ENCODE data around the gene YOD1. TPM values are rescaled to one million over a fixed set of nuclear protein-coding genes. Genes with fewer than 3 reads are reported as not detected.

The YOD1 gene
- total and polyA plus RNA-seq, 10 of the 15 experiments (the other 5 are each of a cell fraction or from before 2014, with no cell fraction given) = 2.1 to 7.9 (median 5.0) TPM

GRCh38 chr1:207000651-207001291, 50.2 kb downstream of the YOD1 start:
- RAD21 ChIA-PET (ENCODE audit: unreplicated experiment) = no interaction called here
- Histone ChIP-seq H2AFZ (ENCODE audit: control insufficient read depth, low read depth, low read length) (no peak overlapping the region), H4K20me1 (ENCODE audit: control insufficient read depth, insufficient read depth) (no peaks in the 10 kb centered on the region), H3K36me3 (ENCODE audit: control insufficient read depth in 2 of 2, insufficient read depth in 2 of 2, low read length in 1 of 2) (no peaks in the 10 kb centered on the region), H3K4me2 (ENCODE audit: control insufficient read depth, insufficient read depth) (no peak overlapping the region), H3K27me3 (replicated peaks in 1 of 2; ENCODE audit: control insufficient read depth in 2 of 2, insufficient read depth in 2 of 2, low read length in 1 of 2) (no peaks in the 10 kb centered on the region), H3K9ac (ENCODE audit: control insufficient read depth, insufficient read depth, low read length) (no peak overlapping the region), H3K4me3 (no peak overlapping the region), H3K4me1 (ENCODE audit: control insufficient read depth, insufficient read depth, low read length) (no peaks in the 10 kb centered on the region), H3K79me2 (ENCODE audit: control insufficient read depth, insufficient read depth, low read length) (no peaks in the 10 kb centered on the region), H3K9me3 (replicated peaks; ENCODE audit: control insufficient read depth, insufficient read depth, low read length) (no peaks in the 10 kb centered on the region), H3K27ac (ENCODE audit: control insufficient read depth, insufficient read depth) (no peak overlapping the region)
- SMC1A ChIA-PET (ENCODE audit: uncharacterized antibody, unreplicated experiment) = interaction anchor here (0.6 kb wide), 1 partner anchor 138 kb away, joined by 3 read pairs; no protein-coding TSS in a partner anchor
- ATAC-seq (no peak), DNase-seq (ENCODE audit: low read depth, low spot score) (no peak), FAIRE-seq (no peak)
- CTCF ChIA-PET = interaction anchor here (1.0 kb wide), 1 partner anchor 20 kb away, joined by 3 read pairs; no protein-coding TSS in a partner anchor
- in situ Hi-C loops (cut with MboI) = no loop called here
- no TSS peak for BruUV-seq (replicated peaks)
- TF ChIP-seq SMC3 (IDR thresholded peaks at IDR 0.05; ENCODE audit: borderline replicate concordance, low read length) = no peak
- TF ChIP-seq BCL3 (IDR thresholded peaks at IDR 0.05; ENCODE audit: borderline replicate concordance, insufficient read depth, low read depth, low read length, poor library complexity, severe bottlenecking) = peak; percentile 45
- intact Hi-C loops (cut with micrococcal nuclease; ENCODE audit: unreplicated experiment) = loop anchor here (5.0 kb wide), 1 partner anchor 77 kb away; no protein-coding TSS in a partner anchor
- WGBS (ENCODE audit: insufficient coverage, insufficient replicate concordance, low lambda C conversion rate, missing lambda C conversion rate) = 52% methylated on average over 5 of the region's 5 CpGs
- POLR2A ChIA-PET = no interaction called here

DNA sequence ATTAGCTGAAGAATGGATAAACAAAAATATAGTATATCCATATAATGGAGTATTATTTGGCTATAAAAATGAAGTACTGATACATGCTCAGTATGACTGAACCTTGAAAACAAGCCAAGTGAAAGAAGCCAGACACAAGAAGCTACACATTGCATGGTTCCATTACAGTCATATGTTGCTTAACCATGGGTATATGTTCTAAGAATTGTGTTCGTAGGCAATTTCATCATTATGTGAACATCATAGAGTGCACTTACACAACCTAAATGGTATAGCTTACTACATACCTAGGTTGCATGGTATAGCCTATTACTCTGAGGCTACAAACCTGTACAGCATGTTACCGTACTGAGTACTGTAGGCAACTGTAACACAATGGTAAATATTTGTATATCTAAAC, 52.2 kb downstream of the YOD1 start:
- H3K4me2 ChIP-seq (ENCODE audit: control insufficient read depth, insufficient read depth) = no peak overlapping the region
- ChIA-PET CTCF (interaction anchor here (1.2 kb wide), 1 partner anchor 86 kb away, joined by 3 read pairs; no protein-coding TSS in a partner anchor), RAD21 (ENCODE audit: unreplicated experiment) (interaction anchor here (1.1 kb wide), 1 partner anchor 49 kb away, joined by 3 read pairs; no protein-coding TSS in a partner anchor), SMC1A (ENCODE audit: uncharacterized antibody, unreplicated experiment) (no interaction called here), POLR2A (interaction anchor here (0.6 kb wide), 1 partner anchor 13 kb away, joined by 3 read pairs; no protein-coding TSS in a partner anchor)
- no peak for FAIRE-seq
- ATAC-seq = no peak
- H3K9ac ChIP-seq (ENCODE audit: control insufficient read depth, insufficient read depth, low read length) = no peak overlapping the region
- no peaks in the 10 kb centered on the region for H3K36me3 ChIP-seq (ENCODE audit: control insufficient read depth in 2 of 2, insufficient read depth in 2 of 2, low read length in 1 of 2)
- TF ChIP-seq JUND (IDR thresholded peaks at IDR 0.05; ENCODE audit: low read depth, low read length) (no peak), SRF (IDR thresholded peaks at IDR 0.05; ENCODE audit: low read depth in 2 of 2, low read length in 2 of 2) (no peak), SIX5 (IDR thresholded peaks at IDR 0.05; ENCODE audit: low read depth, low read length, severe bottlenecking) (no peak)
- TF ChIP-seq, protein P1, sequence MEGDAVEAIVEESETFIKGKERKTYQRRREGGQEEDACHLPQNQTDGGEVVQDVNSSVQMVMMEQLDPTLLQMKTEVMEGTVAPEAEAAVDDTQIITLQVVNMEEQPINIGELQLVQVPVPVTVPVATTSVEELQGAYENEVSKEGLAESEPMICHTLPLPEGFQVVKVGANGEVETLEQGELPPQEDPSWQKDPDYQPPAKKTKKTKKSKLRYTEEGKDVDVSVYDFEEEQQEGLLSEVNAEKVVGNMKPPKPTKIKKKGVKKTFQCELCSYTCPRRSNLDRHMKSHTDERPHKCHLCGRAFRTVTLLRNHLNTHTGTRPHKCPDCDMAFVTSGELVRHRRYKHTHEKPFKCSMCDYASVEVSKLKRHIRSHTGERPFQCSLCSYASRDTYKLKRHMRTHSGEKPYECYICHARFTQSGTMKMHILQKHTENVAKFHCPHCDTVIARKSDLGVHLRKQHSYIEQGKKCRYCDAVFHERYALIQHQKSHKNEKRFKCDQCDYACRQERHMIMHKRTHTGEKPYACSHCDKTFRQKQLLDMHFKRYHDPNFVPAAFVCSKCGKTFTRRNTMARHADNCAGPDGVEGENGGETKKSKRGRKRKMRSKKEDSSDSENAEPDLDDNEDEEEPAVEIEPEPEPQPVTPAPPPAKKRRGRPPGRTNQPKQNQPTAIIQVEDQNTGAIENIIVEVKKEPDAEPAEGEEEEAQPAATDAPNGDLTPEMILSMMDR (IDR thresholded peaks at IDR 0.05 in 2 of 3, conservative IDR thresholded peaks at IDR 0.05 in 1 of 3; ENCODE audit: control insufficient read depth in 2 of 3, extremely low read depth in 1 of 3, insufficient read depth in 1 of 3, low read depth in 3 of 3, low read length in 3 of 3) = no peak
- in situ Hi-C loops (cut with MboI) = no loop called here
- no peak for DNase-seq (ENCODE audit: low read depth, low spot score)
- no peaks in the 10 kb centered on the region for H3K9me3 ChIP-seq (replicated peaks; ENCODE audit: control insufficient read depth, insufficient read depth, low read length)
- H3K4me3 ChIP-seq = no peak overlapping the region
- intact Hi-C loops (cut with micrococcal nuclease; ENCODE audit: unreplicated experiment) = no loop called here
- H3K4me1 ChIP-seq (ENCODE audit: control insufficient read depth, insufficient read depth, low read length) = no peaks in the 10 kb centered on the region
- H3K27ac ChIP-seq (ENCODE audit: control insufficient read depth, insufficient read depth) = no peak overlapping the region
- no peak overlapping the region for H2AFZ ChIP-seq (ENCODE audit: control insufficient read depth, low read depth, low read length)
- BruUV-seq (replicated peaks) = no TSS peak
- 48% methylated on average over 2 of the region's 2 CpGs for whole genome bisulfite sequencing (ENCODE audit: insufficient coverage, insufficient replicate concordance, low lambda C conversion rate, missing lambda C conversion rate)
- H3K79me2 ChIP-seq (ENCODE audit: control insufficient read depth, insufficient read depth, low read length) = no peaks in the 10 kb centered on the region
- no peaks in the 10 kb centered on the region for H4K20me1 ChIP-seq (ENCODE audit: control insufficient read depth, insufficient read depth)
- peaks cover 0 to 5% of the 10 kb centered on the region in 2 experiments; a peak in 1 of 4 replicates for H3K27me3 ChIP-seq (replicated peaks in 1 of 2; ENCODE audit: control insufficient read depth in 2 of 2, insufficient read depth in 2 of 2, low read length in 1 of 2)
